Measurements from ENCODE around the gene BCAS3. TPM values are rescaled to one million over a fixed set of nuclear protein-coding genes. Genes with fewer than 3 reads are reported as not detected.
"Not testable (repeated sequence)": the region's sequence is repeated elsewhere in the genome, so short reads cannot be mapped to it uniquely, and the experiment has no call there.

Gene BCAS3
- total RNA-seq, 1 donor = 23.7 TPM

DNA sequence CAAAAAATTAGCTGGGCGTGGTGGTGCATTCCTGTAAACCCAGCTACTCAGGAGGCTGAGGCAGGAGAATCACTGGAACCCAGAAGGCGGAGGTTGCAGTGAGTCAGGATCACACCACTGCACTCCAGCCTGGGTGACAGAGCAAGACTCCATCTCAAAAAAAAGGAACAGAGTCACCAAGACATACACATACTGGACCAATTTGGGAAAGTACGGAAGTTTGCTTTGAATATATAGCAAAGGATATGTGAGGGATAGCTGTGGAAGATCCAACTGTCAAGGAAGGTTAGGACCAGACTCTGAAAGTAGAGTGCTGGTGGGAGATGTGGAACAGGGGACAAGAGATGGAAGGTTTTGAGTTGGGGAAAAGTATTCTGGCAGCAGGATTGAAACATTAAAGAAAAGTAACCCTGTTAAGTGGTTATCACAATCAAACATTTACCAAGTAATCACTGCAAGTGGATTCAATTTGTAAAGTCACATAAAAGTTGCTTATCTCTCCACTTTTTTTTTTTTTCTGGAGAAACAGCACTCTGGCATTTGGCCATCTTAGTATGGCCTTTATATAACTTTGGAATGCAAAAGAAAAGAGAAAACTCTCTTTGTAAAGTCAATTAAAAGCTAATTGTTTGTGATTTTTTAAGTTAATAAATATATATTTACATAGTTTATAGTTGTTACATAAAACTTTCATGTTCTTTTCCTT is 462.6 kb downstream of the BCAS3 start:
- no peak for DNase-seq (ENCODE audit: low read depth)
- TF ChIP-seq, protein P1, sequence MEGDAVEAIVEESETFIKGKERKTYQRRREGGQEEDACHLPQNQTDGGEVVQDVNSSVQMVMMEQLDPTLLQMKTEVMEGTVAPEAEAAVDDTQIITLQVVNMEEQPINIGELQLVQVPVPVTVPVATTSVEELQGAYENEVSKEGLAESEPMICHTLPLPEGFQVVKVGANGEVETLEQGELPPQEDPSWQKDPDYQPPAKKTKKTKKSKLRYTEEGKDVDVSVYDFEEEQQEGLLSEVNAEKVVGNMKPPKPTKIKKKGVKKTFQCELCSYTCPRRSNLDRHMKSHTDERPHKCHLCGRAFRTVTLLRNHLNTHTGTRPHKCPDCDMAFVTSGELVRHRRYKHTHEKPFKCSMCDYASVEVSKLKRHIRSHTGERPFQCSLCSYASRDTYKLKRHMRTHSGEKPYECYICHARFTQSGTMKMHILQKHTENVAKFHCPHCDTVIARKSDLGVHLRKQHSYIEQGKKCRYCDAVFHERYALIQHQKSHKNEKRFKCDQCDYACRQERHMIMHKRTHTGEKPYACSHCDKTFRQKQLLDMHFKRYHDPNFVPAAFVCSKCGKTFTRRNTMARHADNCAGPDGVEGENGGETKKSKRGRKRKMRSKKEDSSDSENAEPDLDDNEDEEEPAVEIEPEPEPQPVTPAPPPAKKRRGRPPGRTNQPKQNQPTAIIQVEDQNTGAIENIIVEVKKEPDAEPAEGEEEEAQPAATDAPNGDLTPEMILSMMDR (IDR thresholded peaks at IDR 0.05; ENCODE audit: insufficient read depth, low read depth, low read length) = no peak
- H3K4me3 ChIP-seq (ENCODE audit: low read depth, low read length) = no peak overlapping the region

DNA sequence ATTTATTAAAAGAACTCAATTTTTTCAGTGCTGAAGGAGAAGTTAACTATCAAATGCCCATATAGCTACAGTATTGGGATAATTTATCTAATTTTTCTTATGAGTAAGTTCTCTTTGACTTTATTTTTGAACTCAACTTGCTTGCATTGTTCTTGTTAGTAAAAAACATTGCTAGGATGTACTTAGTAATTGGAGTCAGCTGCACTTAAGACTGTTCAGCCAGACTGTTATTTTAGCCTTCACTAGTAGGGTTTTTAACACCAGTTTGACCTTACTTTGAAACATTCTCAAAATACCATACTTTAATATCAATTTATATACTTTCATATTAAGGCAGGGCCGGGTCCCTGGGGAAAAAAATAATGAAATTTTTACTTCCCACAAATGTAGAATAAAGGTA is 465.4 kb downstream of the BCAS3 start:
- no peak for DNase-seq (ENCODE audit: low read depth)
- TF ChIP-seq, protein P1 (IDR thresholded peaks at IDR 0.05; ENCODE audit: insufficient read depth, low read depth, low read length) = no peak
- H3K4me3 ChIP-seq (ENCODE audit: low read depth, low read length) = no peak overlapping the region

DNA sequence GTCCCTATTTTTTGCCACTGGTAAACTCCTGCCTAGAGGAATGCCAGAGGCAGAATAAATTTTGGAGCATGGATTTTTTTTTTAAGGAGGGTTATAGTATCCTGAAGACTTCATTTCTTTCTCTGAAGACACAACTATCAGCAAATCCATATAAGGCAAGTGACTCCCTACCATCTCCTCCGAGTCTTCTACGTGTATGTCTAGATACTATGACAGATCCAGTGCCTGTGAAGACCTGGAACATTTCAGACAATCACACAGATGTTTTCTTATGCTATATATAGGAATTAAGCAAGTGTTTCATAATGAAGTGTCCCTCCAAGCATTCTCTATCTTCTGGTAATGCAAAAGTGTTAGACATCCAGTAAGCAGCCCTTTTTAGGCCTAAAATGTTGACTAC is 466.5 kb downstream of the BCAS3 start:
- TF ChIP-seq, protein P1 (IDR thresholded peaks at IDR 0.05; ENCODE audit: insufficient read depth, low read depth, low read length) = no peak
- DNase-seq (ENCODE audit: low read depth) = peak; percentile 72
- H3K4me3 ChIP-seq (ENCODE audit: low read depth, low read length) = no peak overlapping the region

DNA sequence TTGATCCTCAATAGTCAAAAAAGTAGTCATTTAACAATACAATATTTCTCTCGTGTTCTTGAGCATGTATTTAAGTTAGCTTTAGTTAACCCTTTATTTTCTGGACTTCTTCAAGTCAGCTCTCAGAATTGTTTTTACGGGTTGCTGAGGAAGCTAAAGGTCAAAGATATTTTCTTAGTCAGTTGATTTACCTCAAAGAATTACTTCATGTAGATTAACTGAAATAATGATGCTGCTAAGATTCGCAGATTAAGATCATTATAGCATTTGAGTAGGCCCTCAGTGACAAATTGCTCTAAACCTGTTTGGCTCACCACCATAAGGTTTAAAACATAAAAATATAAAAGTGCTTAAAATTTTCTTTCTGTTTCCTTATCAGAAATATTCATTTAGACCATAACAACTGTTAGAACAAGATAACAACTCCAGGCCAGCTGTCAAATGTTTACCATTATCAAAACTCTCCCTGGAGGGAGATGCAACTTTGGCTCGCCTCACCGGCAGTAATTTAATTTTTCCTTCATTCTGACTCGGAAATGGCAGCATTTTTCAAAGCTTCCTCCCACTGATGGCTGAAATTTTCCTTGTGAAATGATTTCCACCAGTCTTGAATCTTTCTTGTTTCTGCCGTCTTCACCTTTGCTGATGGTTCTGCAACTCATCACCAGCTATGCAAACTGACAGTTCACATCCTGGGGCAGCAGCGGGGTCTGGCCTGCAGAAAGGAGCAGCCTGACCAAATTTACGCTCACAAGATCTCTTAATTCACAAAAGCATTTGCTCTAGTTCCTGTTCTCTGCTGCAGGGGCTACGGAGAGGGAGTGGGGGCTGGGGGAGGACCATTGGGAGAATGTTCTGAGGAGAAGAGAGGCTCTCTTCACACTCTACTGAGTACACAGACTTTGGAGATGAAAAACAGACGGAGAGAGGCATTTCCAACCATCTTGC is 467.2 kb downstream of the BCAS3 start:
- DNase-seq (ENCODE audit: low read depth) = peak; percentile 75
- H3K4me3 ChIP-seq (ENCODE audit: low read depth, low read length) = no peak overlapping the region
- TF ChIP-seq, protein P1 (IDR thresholded peaks at IDR 0.05; ENCODE audit: insufficient read depth, low read depth, low read length) = no peak

DNA sequence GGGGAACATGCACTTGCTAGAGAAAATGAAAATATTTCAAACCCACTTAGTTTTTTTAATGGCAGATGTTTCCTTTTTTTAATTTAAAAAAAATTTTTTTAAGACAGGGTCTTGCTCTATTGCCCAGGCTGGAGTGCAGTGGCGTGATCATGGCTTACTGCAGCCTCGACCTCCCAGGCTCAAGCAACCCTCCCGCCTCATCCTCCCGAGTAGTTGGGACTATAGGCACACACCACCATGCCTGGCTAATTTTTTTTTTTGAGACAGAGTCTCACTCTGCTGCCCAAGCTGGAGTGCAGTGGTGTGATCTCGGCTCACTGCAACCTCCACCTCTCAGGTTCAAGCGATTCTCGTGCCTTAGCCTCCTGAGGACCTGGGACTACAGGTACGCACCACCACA is 469.2 kb downstream of the BCAS3 start:
- not testable (repeated sequence) for H3K4me3 ChIP-seq (ENCODE audit: low read depth, low read length); DNase-seq (ENCODE audit: low read depth)

DNA sequence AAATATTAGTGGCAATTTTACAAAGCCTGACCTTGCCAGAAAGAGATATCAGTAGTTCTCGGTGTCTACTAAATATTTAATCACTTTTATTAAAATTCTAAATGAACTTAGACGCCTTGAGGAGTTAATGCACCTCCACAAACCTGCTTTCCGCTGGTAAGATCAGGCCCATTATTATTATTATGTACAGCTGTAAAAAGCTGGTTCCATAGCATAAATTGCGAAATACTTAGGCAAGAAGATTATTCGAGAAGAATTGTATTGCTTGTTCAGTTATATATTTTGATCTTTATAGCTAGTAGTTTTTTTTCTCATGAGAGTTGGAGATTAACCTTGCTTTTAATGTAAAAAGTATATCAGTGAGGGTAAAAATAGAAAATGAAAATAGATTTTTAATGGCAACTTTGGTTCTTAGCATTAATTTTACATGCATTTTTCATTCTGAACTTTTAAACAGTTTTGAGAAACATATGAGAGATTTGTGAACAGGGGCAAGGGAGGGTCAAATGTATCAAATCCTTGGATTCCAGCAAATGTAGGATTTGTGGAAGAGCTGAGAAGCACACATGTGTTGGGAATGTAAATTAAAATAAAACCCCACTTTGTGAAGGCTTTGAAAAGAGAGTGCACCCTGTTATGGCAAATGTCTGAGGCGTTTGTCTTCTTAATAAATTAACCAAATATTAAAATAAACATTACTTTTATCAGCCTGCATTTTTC is 471.6 kb downstream of the BCAS3 start:
- no peak overlapping the region for H3K4me3 ChIP-seq (ENCODE audit: low read depth, low read length)

More for the DNA sequence above, 471.6 kb downstream of the BCAS3 start:
- DNase-seq (ENCODE audit: low read depth) = no peak
- TF ChIP-seq, protein P1 (IDR thresholded peaks at IDR 0.05; ENCODE audit: insufficient read depth, low read depth, low read length) = no peak
